IMR-90 (cell line): ENCODE data around the gene PTPRN2. TPM values are rescaled to one million over a fixed set of nuclear protein-coding genes. Genes with fewer than 3 reads are reported as not detected.

Experiments used
- ATAC-seq: fragments of 200-7000 bp; cut with Tn5 transposase; 2 replicates; pipeline ENCODE4 v1.9.1; 2020; ENCODE audit warnings: low read depth, mild to moderate bottlenecking, moderate library complexity
- BruUV-seq: library from RNA; stranded (reverse); fragments of 400-500 nt; replicated peaks from 2 replicates; lab custom pipeline; 2021; lab: Mats Ljungman, UMichigan
- CTCF ChIA-PET: fragments of 300-600 bp; formaldehyde crosslinking; extraction: SDS; loops from one replicate; lab custom pipeline; 2021; ENCODE audit warnings: antibody characterized with exemption; lab: Yijun Ruan, JAX
- POLR2A ChIA-PET: fragments of 300-600 bp; sonication (Branson Sonifier 250); formaldehyde crosslinking; loops from one replicate; lab custom pipeline; 2022; ENCODE audit warnings: antibody characterized with exemption; ENCODE audit not compliant: unreplicated experiment; lab: Charles Lee
- DNase-seq: peaks from one replicate; pipeline ENCODE4 v3.0.0; 2013
- H2AFZ ChIP-seq: replicated peaks from 2 replicates; pipeline ENCODE3; 2013; ENCODE audit warnings: low read length, mild to moderate bottlenecking; ENCODE audit not compliant: poor library complexity
- H2AK5ac ChIP-seq: 2 replicates; pipeline ENCODE4 v1.6.1; 2013; ENCODE audit warnings: low read depth, low read length, inconsistent platforms
- H2AK9ac ChIP-seq: replicated peaks from 2 replicates; pipeline ENCODE3; 2013; ENCODE audit warnings: mild to moderate bottlenecking, low read depth, low read length, moderate library complexity; ENCODE audit not compliant: poor library complexity
- H2BK120ac ChIP-seq: 2 replicates; pipeline ENCODE4 v1.6.1; 2013; ENCODE audit warnings: low read depth, low read length, inconsistent platforms
- H2BK15ac ChIP-seq: 3 replicates; pipeline ENCODE4 v1.6.1; 2013; ENCODE audit warnings: low read depth, low read length, inconsistent platforms
- H2BK20ac ChIP-seq: 2 replicates; pipeline ENCODE4 v1.6.1; 2013; ENCODE audit warnings: low read depth, mild to moderate bottlenecking, inconsistent platforms, low read length, moderate library complexity
- H2BK5ac ChIP-seq: 2 replicates; pipeline ENCODE4 v1.6.1; 2013; ENCODE audit warnings: mild to moderate bottlenecking, low read depth, low read length, inconsistent platforms; ENCODE audit not compliant: poor library complexity, severe bottlenecking
- H3K14ac ChIP-seq: replicated peaks from 2 replicates; pipeline ENCODE4 v1.6.1; 2013; ENCODE audit warnings: low read depth, low read length, inconsistent platforms
- H3K18ac ChIP-seq: 2 replicates; pipeline ENCODE4 v1.6.1; 2013; ENCODE audit warnings: low read depth, low read length, control low read depth
- H3K23ac ChIP-seq: 2 replicates; pipeline ENCODE4 v1.6.1; 2013; ENCODE audit warnings: low read depth, low read length, inconsistent platforms
- H3K27ac ChIP-seq: 2 replicates; pipeline ENCODE4 v1.5.1; 2013; ENCODE audit warnings: mild to moderate bottlenecking, control low read depth, low read length; ENCODE audit not compliant: insufficient read depth
- H3K27me3 ChIP-seq: 2 replicates; pipeline ENCODE4 v1.6.1; 2013; ENCODE audit warnings: low read length; ENCODE audit not compliant: control insufficient read depth, insufficient read depth
- H3K36me3 ChIP-seq: 2 replicates; pipeline ENCODE4 v1.6.1; 2013; ENCODE audit warnings: low read length, mixed read lengths; ENCODE audit not compliant: control insufficient read depth, insufficient read depth
- H3K4ac ChIP-seq: 2 replicates; pipeline ENCODE4 v1.6.1; 2013; ENCODE audit warnings: low read depth, low read length, inconsistent platforms
- H3K4me1 ChIP-seq: 2 replicates; pipeline ENCODE4 v1.6.1; 2013; ENCODE audit warnings: low read length, mixed read lengths; ENCODE audit not compliant: control insufficient read depth, insufficient read depth
- H3K4me2 ChIP-seq: 2 replicates; pipeline ENCODE4 v1.6.1; 2013; ENCODE audit warnings: low read depth, mild to moderate bottlenecking, control low read depth, low read length, moderate library complexity
- H3K4me3 ChIP-seq: 2 replicates; pipeline ENCODE4 v1.5.1; 2013; ENCODE audit warnings: low read depth, mild to moderate bottlenecking, control low read depth, low read length, moderate library complexity; ENCODE audit not compliant: insufficient read depth
- H3K56ac ChIP-seq: 2 replicates; pipeline ENCODE4 v1.6.1; 2013; ENCODE audit warnings: low read length, inconsistent platforms; ENCODE audit not compliant: insufficient read depth; ENCODE audit errors: extremely low read depth
- H3K79me1 ChIP-seq, 2 experiments: 2 replicates each; pipeline ENCODE4 v1.6.1; 2013; ENCODE audit warnings: low read length in 2 of 2, inconsistent platforms in 1 of 2, low read depth in 1 of 2
- H3K9ac ChIP-seq: 2 replicates; pipeline ENCODE4 v1.6.1; 2013; ENCODE audit warnings: low read depth, low read length, control low read depth
- H3K9me1 ChIP-seq: 2 replicates; pipeline ENCODE4 v1.6.1; 2013; ENCODE audit warnings: low read length, inconsistent platforms; ENCODE audit not compliant: insufficient read depth
- H3K9me3 ChIP-seq: 2 replicates; pipeline ENCODE4 v1.6.1; 2013; ENCODE audit warnings: low read length; ENCODE audit not compliant: control insufficient read depth, insufficient read depth
- H4K20me1 ChIP-seq: 2 replicates; pipeline ENCODE4 v1.6.1; 2013; ENCODE audit warnings: low read length, inconsistent platforms; ENCODE audit not compliant: insufficient read depth
- H4K5ac ChIP-seq: 2 replicates; pipeline ENCODE4 v1.6.1; 2013; ENCODE audit warnings: mild to moderate bottlenecking, low read depth, low read length, control low read depth
- H4K8ac ChIP-seq, 2 experiments: 2 replicates each; pipeline ENCODE4 v1.6.1; 2013; ENCODE audit warnings: low read depth in 2 of 2, low read length in 2 of 2, control low read depth in 1 of 2, inconsistent platforms in 1 of 2
- H4K91ac ChIP-seq: 2 replicates; pipeline ENCODE4 v1.6.1; 2013; ENCODE audit warnings: low read depth, low read length, inconsistent platforms; ENCODE audit not compliant: insufficient read depth
- CHD1 ChIP-seq: IDR thresholded peaks from 2 replicates; pipeline ENCODE4 v1.6.1; 2012; ENCODE audit warnings: low read depth, low read length, improper control_type of control experiment
- MAZ ChIP-seq: IDR thresholded peaks from 2 replicates; pipeline ENCODE4 v1.6.1; 2012; ENCODE audit warnings: low read depth, mild to moderate bottlenecking, low read length, improper control_type of control experiment, moderate library complexity, borderline replicate concordance
- NFE2L2 ChIP-seq: fragments of 150-350 bp; IDR thresholded peaks from 2 replicates; pipeline ENCODE4 v1.6.1; 2016; ENCODE audit warnings: low read depth, mild to moderate bottlenecking, low read length
- POLR2A ChIP-seq: IDR thresholded peaks from 2 replicates; pipeline ENCODE4 v1.6.1; 2012; ENCODE audit warnings: mild to moderate bottlenecking, low read depth, low read length
- RCOR1 ChIP-seq: IDR thresholded peaks from 2 replicates; pipeline ENCODE4 v1.6.1; 2012; ENCODE audit warnings: mild to moderate bottlenecking, low read length, improper control_type of control experiment; ENCODE audit not compliant: insufficient replicate concordance
- RFX5 ChIP-seq: IDR thresholded peaks from 2 replicates; pipeline ENCODE4 v1.8.0; 2012; ENCODE audit warnings: low read depth, mild to moderate bottlenecking, low read length, moderate library complexity
- WGBS, 2 experiments: methylation state at CpG; one replicate each; pipeline versions ENCODE4 v1.1.5 to v1.1.7; 2013; ENCODE audit warnings: missing lambda C conversion rate in 2 of 2; ENCODE audit not compliant: insufficient read length in 1 of 2; ENCODE audit errors: extremely low coverage in 2 of 2; 5-methylcytosine and 5-hydroxymethylcytosine counted together
- dilution Hi-C: fragments of 300-500 bp; cut with HindIII; formaldehyde crosslinking; loops from one replicate; pipeline ENCODE4 v1.14.3; 2018; ENCODE audit warnings: low sequenced_read_pairs; ENCODE audit not compliant: unreplicated experiment
- in situ Hi-C: fragments of 300-500 bp; cut with MboI; formaldehyde crosslinking; loops from 3 replicates; pipeline ENCODE4 v1.14.3; 2019; ENCODE audit warnings: low sequenced_read_pairs, inconsistent platforms, mixed read lengths
- intact Hi-C: fragments of 100-400 bp; cut with micrococcal nuclease; formaldehyde crosslinking; loops from 2 replicates; pipeline ENCODE4 v1.10.0; 2022
- polyA plus RNA-seq, 3 experiments: library from polyadenylated mRNA; depleted of rRNA; stranded (reverse); fragments of >200 nt; gene quantifications; 2 replicates each; pipeline ENCODE4 v1.2.3, GENCODE V29; 2012; ENCODE audit warnings: low replicate concordance in 1 of 3
- total RNA-seq: library from RNA; depleted of rRNA; stranded (reverse); fragments of >200 nt; gene quantifications from 2 replicates; pipeline ENCODE4 v1.2.3, GENCODE V29; 2012
- TF ChIP-seq, protein P1 (sequence below): fragments of 150-350 bp; IDR thresholded peaks from 2 replicates; pipeline ENCODE4 v1.6.1; 2017; ENCODE audit warnings: mild to moderate bottlenecking, antibody characterized with exemption, low read length, low read depth
- TF ChIP-seq, protein P2 (sequence below): conservative IDR thresholded peaks from 2 replicates; pipeline ENCODE4 v1.5.1; 2012; ENCODE audit warnings: mild to moderate bottlenecking, low read depth, low read length, improper control_type of control experiment

PTPRN2 gene
- total and polyA plus RNA-seq, 2 of the 4 experiments (the other 2 are of a cell fraction): 0.03 TPM; not detected in 1

DNA sequence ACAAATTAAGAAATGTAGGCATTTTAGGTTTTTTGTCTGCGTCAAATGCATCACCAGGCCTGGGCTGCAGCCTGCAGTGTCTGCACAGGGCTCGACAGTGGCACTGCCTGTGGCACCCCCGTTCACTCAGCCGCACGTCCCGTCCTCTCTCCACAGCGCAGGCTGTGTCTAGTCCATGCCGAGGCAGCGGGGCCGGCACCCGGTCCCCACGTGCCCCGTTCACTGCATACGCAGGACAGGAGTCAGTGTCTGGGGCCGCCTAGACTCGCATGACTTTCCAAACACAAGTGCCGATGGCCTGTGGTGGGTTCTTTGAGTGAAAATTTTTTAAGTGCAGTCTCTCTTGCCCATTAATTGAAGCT, 446.4 kb downstream of the PTPRN2 start:
- no peak for DNase-seq
- H3K4me2 ChIP-seq: no peak overlapping the region
- no peak overlapping the region for H2BK20ac ChIP-seq
- no peaks in the 10 kb centered on the region for H3K4me1 ChIP-seq
- H2BK120ac ChIP-seq: no peak overlapping the region
- peaks cover 69% of the 10 kb centered on the region for H3K9me3 ChIP-seq
- H3K79me1 ChIP-seq: no peaks in the 10 kb centered on the region
- no peak overlapping the region for H3K9ac ChIP-seq
- H2BK15ac ChIP-seq: no peak overlapping the region
- TF ChIP-seq RCOR1 (no peak), NFE2L2 (no peak), MAZ (no peak), RFX5 (no peak), POLR2A (no peak), CHD1 (no peak)
- TF ChIP-seq, protein P1, sequence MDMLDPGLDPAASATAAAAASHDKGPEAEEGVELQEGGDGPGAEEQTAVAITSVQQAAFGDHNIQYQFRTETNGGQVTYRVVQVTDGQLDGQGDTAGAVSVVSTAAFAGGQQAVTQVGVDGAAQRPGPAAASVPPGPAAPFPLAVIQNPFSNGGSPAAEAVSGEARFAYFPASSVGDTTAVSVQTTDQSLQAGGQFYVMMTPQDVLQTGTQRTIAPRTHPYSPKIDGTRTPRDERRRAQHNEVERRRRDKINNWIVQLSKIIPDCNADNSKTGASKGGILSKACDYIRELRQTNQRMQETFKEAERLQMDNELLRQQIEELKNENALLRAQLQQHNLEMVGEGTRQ: no peak
- TF ChIP-seq, protein P2, sequence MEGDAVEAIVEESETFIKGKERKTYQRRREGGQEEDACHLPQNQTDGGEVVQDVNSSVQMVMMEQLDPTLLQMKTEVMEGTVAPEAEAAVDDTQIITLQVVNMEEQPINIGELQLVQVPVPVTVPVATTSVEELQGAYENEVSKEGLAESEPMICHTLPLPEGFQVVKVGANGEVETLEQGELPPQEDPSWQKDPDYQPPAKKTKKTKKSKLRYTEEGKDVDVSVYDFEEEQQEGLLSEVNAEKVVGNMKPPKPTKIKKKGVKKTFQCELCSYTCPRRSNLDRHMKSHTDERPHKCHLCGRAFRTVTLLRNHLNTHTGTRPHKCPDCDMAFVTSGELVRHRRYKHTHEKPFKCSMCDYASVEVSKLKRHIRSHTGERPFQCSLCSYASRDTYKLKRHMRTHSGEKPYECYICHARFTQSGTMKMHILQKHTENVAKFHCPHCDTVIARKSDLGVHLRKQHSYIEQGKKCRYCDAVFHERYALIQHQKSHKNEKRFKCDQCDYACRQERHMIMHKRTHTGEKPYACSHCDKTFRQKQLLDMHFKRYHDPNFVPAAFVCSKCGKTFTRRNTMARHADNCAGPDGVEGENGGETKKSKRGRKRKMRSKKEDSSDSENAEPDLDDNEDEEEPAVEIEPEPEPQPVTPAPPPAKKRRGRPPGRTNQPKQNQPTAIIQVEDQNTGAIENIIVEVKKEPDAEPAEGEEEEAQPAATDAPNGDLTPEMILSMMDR: no peak
- no peak overlapping the region for H3K18ac ChIP-seq
- no peak overlapping the region for H4K91ac ChIP-seq
- H4K8ac ChIP-seq: no peak overlapping the region
- H3K56ac ChIP-seq: no peak overlapping the region
- BruUV-seq: no TSS peak
- no peaks in the 10 kb centered on the region for H3K36me3 ChIP-seq
- H3K4me3 ChIP-seq: no peak overlapping the region
- ChIA-PET CTCF (no interaction called here), POLR2A (no interaction called here)
- H4K5ac ChIP-seq: no peak overlapping the region
- WGBS, 2 experiments: no CpG with 5 or more reads among the region's 17 CpGs
- no peak overlapping the region for H3K4ac ChIP-seq
- no peak overlapping the region for H2AK5ac ChIP-seq
- H3K27ac ChIP-seq: no peak overlapping the region
- dilution Hi-C loops: no loop called here
- H3K27me3 ChIP-seq: no peaks in the 10 kb centered on the region
- H2AFZ ChIP-seq: no peak overlapping the region
- no peaks in the 10 kb centered on the region for H4K20me1 ChIP-seq
- no peak for ATAC-seq
- intact Hi-C loops: no loop called here
- no peak overlapping the region for H2BK5ac ChIP-seq
- no peak overlapping the region for H3K14ac ChIP-seq
- H2AK9ac ChIP-seq: no peak overlapping the region
- H3K9me1 ChIP-seq: no peaks in the 10 kb centered on the region
- no peak overlapping the region for H3K23ac ChIP-seq
- in situ Hi-C loops: no loop called here
